IPS DF 6.9 (cell line): ENCODE results near the gene SCAF4.

Experiments used
- DNase-seq: peaks from one replicate; pipeline ENCODE4 v3.0.0-alpha.2; 2013; ENCODE audit warnings: low read depth, low spot score
- H3K27ac ChIP-seq: one replicate; pipeline ENCODE4 v1.5.1; 2013; ENCODE audit warnings: low read length, control low read depth
- H3K27me3 ChIP-seq: 2 replicates; pipeline ENCODE4 v1.6.1; 2013; ENCODE audit warnings: mild to moderate bottlenecking, low read length; ENCODE audit not compliant: control insufficient read depth, insufficient read depth
- H3K36me3 ChIP-seq: 2 replicates; pipeline ENCODE4 v1.6.1; 2013; ENCODE audit warnings: low read length; ENCODE audit not compliant: control insufficient read depth, insufficient read depth
- H3K4me1 ChIP-seq: 2 replicates; pipeline ENCODE4 v1.6.1; 2013; ENCODE audit warnings: low read length; ENCODE audit not compliant: control insufficient read depth, insufficient read depth
- H3K4me3 ChIP-seq: 2 replicates; pipeline ENCODE4 v1.5.1; 2013; ENCODE audit warnings: mild to moderate bottlenecking, low read length
- H3K9me3 ChIP-seq: 2 replicates; pipeline ENCODE4 v1.6.1; 2013; ENCODE audit warnings: low read length, inconsistent platforms; ENCODE audit not compliant: control insufficient read depth, insufficient read depth
- WGBS: extraction: QIAGEN DNeasy Blood & Tissue Kit; methylation state at CpG from one replicate; pipeline ENCODE4 v1.1.7; 2013; ENCODE audit warnings: mixed read lengths, missing lambda C conversion rate; ENCODE audit not compliant: insufficient read length, insufficient coverage; 5-methylcytosine and 5-hydroxymethylcytosine counted together

Gene SCAF4

GRCh38 chr21:31728191-31728590, 3.7 kb downstream of the SCAF4 start:
- H3K27me3 ChIP-seq: no peaks in the 10 kb centered on the region
- no peaks in the 10 kb centered on the region for H3K36me3 ChIP-seq
- no peak overlapping the region for H3K4me3 ChIP-seq
- H3K9me3 ChIP-seq: no peaks in the 10 kb centered on the region
- H3K27ac ChIP-seq: no peak overlapping the region
- peaks cover 4% of the 10 kb centered on the region for H3K4me1 ChIP-seq
- whole genome bisulfite sequencing: 100% methylated on average over 2 of the region's 2 CpGs
- no peak for DNase-seq

- no peaks in the 10 kb centered on the region for H3K27me3 ChIP-seq
- no peaks in the 10 kb centered on the region for H3K9me3 ChIP-seq
- WGBS: no CpG with 5 or more reads among the region's 7 CpGs
- H3K36me3 ChIP-seq: no peaks in the 10 kb centered on the region
- H3K27ac ChIP-seq: no peak overlapping the region
- no peaks in the 10 kb centered on the region; the same call in 1 of the 2 replicates for H3K4me1 ChIP-seq
- no peak overlapping the region for H3K4me3 ChIP-seq
- DNase-seq: no peak
These were observed 4.7 kb downstream of the SCAF4 start for GRCh38 chr21:31727181-31727580.

GRCh38 chr21:31726407-31726806, 5.5 kb downstream of the SCAF4 start:
- Histone ChIP-seq H3K9me3 (no peaks in the 10 kb centered on the region), H3K4me1 (no peaks in the 10 kb centered on the region; the same call in 1 of the 2 replicates), H3K36me3 (no peaks in the 10 kb centered on the region), H3K4me3 (no peak overlapping the region), H3K27ac (no peak overlapping the region), H3K27me3 (no peaks in the 10 kb centered on the region)
- DNase-seq: no peak
- no CpG with 5 or more reads among the region's 4 CpGs for WGBS

- no peaks in the 10 kb centered on the region for H3K9me3 ChIP-seq
- H3K27me3 ChIP-seq: no peaks in the 10 kb centered on the region
- H3K27ac ChIP-seq: no peak overlapping the region
- no peak overlapping the region for H3K4me3 ChIP-seq
- no peaks in the 10 kb centered on the region for H3K36me3 ChIP-seq
- no peak for DNase-seq
- no peaks in the 10 kb centered on the region; the same call in 1 of the 2 replicates for H3K4me1 ChIP-seq
- no CpG with 5 or more reads among the region's 6 CpGs for WGBS
These were observed 6.6 kb downstream of the SCAF4 start for GRCh38 chr21:31725202-31725839.

GRCh38 chr21:31724552-31724951, 7.4 kb downstream of the SCAF4 start:
- Histone ChIP-seq H3K36me3 (no peaks in the 10 kb centered on the region), H3K9me3 (no peaks in the 10 kb centered on the region), H3K4me3 (no peak overlapping the region), H3K27ac (no peak overlapping the region), H3K27me3 (no peaks in the 10 kb centered on the region), H3K4me1 (no peaks in the 10 kb centered on the region; the same call in 1 of the 2 replicates)
- WGBS: no CpG with 5 or more reads among the region's 4 CpGs
- DNase-seq: no peak

GRCh38 chr21:31721381-31721780, 10.5 kb downstream of the SCAF4 start:
- no peaks in the 10 kb centered on the region for H3K36me3 ChIP-seq
- H3K4me1 ChIP-seq: no peaks in the 10 kb centered on the region; the same call in 1 of the 2 replicates
- H3K4me3 ChIP-seq: no peak overlapping the region
- no peak overlapping the region for H3K27ac ChIP-seq
- H3K27me3 ChIP-seq: no peaks in the 10 kb centered on the region
- DNase-seq: no peak
- WGBS: no CpG with 5 or more reads among the region's 4 CpGs
- H3K9me3 ChIP-seq: no peaks in the 10 kb centered on the region

GRCh38 chr21:31720739-31721138, 11.2 kb downstream of the SCAF4 start:
- Histone ChIP-seq H3K27ac (no peak overlapping the region), H3K36me3 (no peaks in the 10 kb centered on the region), H3K27me3 (no peaks in the 10 kb centered on the region), H3K9me3 (no peaks in the 10 kb centered on the region), H3K4me1 (no peaks in the 10 kb centered on the region; the same call in 1 of the 2 replicates), H3K4me3 (no peak overlapping the region)
- DNase-seq: no peak
- no CpG with 5 or more reads among the region's 3 CpGs for WGBS

- Histone ChIP-seq H3K4me1 (no peaks in the 10 kb centered on the region; the same call in 1 of the 2 replicates), H3K27ac (no peak overlapping the region), H3K36me3 (no peaks in the 10 kb centered on the region), H3K4me3 (no peak overlapping the region), H3K9me3 (no peaks in the 10 kb centered on the region), H3K27me3 (no peaks in the 10 kb centered on the region)
- DNase-seq: no peak
- no CpG with 5 or more reads among the region's 2 CpGs for WGBS
These were observed 11.6 kb downstream of the SCAF4 start for GRCh38 chr21:31720330-31720729.

GRCh38 chr21:31716106-31716505, 15.8 kb downstream of the SCAF4 start:
- Histone ChIP-seq H3K4me3 (no peak overlapping the region), H3K9me3 (no peaks in the 10 kb centered on the region), H3K36me3 (no peaks in the 10 kb centered on the region), H3K4me1 (no peaks in the 10 kb centered on the region), H3K27ac (no peak overlapping the region), H3K27me3 (no peaks in the 10 kb centered on the region)
- WGBS: 100% methylated on average over 2 of the region's 2 CpGs
- no peak for DNase-seq

GRCh38 chr21:31714741-31715365, 17.1 kb downstream of the SCAF4 start:
- Histone ChIP-seq H3K36me3 (no peaks in the 10 kb centered on the region), H3K27me3 (no peaks in the 10 kb centered on the region), H3K4me3 (no peak overlapping the region), H3K4me1 (no peaks in the 10 kb centered on the region), H3K9me3 (no peaks in the 10 kb centered on the region), H3K27ac (no peak overlapping the region)
- DNase-seq: no peak
- WGBS: no CpG with 5 or more reads among the region's 5 CpGs
